WI38 (cell line): ENCODE data around the gene TBL1XR1.

Experiments used
- H3K4me3 ChIP-seq: 2 replicates; pipeline ENCODE4 v1.5.1; 2011; ENCODE audit warnings: low read depth, mild to moderate bottlenecking, control low read depth, low read length
- TF ChIP-seq, protein P1 (sequence below): IDR thresholded peaks from 2 replicates; pipeline ENCODE4 v1.5.1; 2012; ENCODE audit warnings: low read depth, mild to moderate bottlenecking, control low read depth, low read length

The TBL1XR1 gene

DNA sequence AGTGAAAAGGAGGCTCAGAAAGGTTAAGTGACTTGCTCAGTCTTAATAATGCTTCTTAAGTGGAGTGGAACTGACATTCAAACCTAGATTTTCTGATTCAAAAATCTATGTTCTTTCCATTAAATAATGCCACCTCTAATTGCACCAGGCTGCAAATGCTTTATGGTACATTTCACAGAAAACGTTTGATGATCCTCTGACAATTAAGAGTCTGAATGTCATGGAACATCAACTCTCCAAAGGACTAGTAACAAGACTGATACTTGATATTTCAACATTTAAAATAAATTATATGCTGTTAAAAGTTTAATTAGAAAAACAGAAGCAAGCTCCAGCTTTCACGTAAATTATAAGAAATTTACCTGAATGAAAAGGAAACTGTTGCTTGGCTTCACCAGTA is 151.5 kb downstream of the TBL1XR1 start:
- TF ChIP-seq, protein P1, sequence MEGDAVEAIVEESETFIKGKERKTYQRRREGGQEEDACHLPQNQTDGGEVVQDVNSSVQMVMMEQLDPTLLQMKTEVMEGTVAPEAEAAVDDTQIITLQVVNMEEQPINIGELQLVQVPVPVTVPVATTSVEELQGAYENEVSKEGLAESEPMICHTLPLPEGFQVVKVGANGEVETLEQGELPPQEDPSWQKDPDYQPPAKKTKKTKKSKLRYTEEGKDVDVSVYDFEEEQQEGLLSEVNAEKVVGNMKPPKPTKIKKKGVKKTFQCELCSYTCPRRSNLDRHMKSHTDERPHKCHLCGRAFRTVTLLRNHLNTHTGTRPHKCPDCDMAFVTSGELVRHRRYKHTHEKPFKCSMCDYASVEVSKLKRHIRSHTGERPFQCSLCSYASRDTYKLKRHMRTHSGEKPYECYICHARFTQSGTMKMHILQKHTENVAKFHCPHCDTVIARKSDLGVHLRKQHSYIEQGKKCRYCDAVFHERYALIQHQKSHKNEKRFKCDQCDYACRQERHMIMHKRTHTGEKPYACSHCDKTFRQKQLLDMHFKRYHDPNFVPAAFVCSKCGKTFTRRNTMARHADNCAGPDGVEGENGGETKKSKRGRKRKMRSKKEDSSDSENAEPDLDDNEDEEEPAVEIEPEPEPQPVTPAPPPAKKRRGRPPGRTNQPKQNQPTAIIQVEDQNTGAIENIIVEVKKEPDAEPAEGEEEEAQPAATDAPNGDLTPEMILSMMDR, result no peak

GRCh38 chr3:177045222-177045621 is 152.1 kb downstream of the TBL1XR1 start:
- no peak overlapping the region for H3K4me3 ChIP-seq
- TF ChIP-seq, protein P1, result no peak

More for the DNA sequence above, 151.5 kb downstream of the TBL1XR1 start:
- no peak overlapping the region for H3K4me3 ChIP-seq

DNA sequence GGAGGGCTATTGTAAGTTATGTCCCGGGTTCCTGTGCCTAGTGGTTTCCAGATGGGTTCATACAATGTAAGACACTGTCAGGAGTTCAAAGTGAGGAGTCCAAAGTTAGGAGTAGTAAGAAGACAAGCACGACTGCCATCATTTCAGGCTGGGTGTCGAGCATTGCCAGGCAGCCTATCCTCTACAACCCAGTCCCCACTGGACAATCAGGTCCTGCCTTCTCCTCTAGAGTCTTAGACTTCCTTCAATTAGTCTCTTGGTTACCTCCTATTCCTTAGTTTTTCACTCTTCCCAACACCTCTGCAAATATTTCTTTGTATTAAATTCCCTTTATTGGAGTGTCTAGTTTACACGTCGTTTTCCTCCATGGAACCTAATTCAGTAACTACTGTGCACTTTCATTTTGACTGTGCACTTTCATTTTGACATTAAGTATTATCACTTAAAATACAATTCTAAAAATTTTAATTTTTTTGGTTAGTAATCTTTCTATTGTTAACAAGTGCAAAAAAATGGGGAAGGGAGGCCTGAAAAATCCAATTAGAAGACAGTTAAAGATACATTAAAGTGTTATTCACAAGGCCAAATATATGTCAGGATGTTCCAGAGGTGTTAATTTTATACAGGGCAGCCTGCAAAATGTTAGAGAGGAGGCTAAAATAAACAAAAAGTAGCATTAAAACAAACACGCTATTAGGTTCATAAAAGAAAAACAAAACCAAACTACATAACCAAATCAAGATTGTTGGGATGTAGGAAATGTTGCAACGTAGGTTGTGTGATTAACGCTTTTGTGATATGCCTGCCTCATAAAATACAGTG is 155.3 kb downstream of the TBL1XR1 start:
- H3K4me3 ChIP-seq, result no peak overlapping the region
- TF ChIP-seq, protein P1, result no peak

- no peak overlapping the region for H3K4me3 ChIP-seq
- TF ChIP-seq, protein P1, result no peak
Observed at GRCh38 chr3:177041021-177041729, 156.1 kb downstream of the TBL1XR1 start.

DNA sequence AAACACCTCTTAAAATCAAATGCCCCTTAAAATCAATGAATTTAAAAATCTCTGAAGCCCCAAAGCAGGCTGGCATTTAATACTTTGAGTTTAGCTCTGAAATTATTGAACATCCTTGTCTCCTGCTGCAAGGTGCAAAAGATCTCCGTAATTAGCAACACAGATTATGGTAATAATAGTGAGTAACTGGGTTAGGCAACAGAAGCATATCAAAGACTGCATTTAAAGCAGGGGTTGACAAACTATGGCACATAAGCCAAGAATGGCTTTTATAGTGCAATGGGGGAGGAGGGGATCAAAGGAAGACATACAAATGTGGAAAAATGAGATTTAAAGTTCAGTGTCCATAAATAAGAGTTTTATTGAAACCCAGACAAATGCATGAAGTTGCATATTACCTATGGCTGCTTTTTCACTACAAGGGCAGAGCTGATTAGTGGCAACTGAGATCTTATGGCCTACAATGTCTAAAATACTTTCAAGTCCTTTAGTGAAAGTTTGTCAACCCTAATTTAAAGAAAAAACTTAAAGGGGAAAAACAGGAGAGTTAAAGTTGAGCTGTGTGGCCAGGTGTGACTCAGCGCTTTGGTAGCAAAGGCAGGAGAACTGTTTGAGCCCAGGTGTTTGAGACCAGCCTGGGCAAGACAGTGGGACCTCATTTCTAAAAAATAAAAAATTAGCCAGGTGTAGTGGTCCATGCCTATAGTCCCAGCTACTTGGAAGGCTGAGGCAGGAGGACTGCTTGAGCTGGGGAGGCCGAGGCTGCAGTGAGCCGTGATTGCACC is 157.6 kb downstream of the TBL1XR1 start:
- no peak overlapping the region for H3K4me3 ChIP-seq
- TF ChIP-seq, protein P1, result no peak

DNA sequence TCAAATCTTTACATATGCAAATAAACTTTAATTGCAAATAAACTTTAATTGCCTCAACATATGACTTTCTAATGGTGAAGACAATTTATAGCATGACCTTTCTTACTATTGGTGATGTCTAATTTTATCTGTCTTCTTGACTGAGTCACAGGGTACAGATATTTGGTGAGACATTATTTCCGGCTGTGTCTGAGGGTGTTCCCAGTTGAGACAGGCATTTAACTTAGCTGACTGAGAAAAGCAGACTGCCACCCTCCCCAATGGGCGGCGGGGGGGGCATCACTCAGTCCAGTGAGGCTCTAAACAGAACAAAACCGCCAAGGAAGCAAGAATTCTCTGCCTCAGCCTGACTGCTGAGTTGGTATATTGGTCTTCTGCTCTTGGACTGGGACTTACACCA is 160.0 kb downstream of the TBL1XR1 start:
- no peak overlapping the region for H3K4me3 ChIP-seq
- TF ChIP-seq, protein P1, result no peak
